Neuronal stem cell (in vitro differentiated cells): ENCODE data around the gene ZNF827.

Experiments used
- DNase-seq: peaks from one replicate; pipeline ENCODE4 v3.0.0-alpha.2; 2013; ENCODE audit warnings: low spot score
- H2AFZ ChIP-seq: one replicate; pipeline ENCODE4 v1.6.1; 2013; ENCODE audit warnings: mild to moderate bottlenecking, low read length, inconsistent platforms
- H2AK5ac ChIP-seq: 2 replicates; pipeline ENCODE4 v1.6.1; 2013; ENCODE audit warnings: low read depth, mild to moderate bottlenecking, inconsistent platforms, low read length, moderate library complexity, mixed read lengths
- H2BK120ac ChIP-seq: 2 replicates; pipeline ENCODE4 v1.6.1; 2013; ENCODE audit warnings: low read depth, mild to moderate bottlenecking, inconsistent platforms, low read length, moderate library complexity, mixed read lengths
- H2BK12ac ChIP-seq: one replicate; pipeline ENCODE4 v1.6.1; 2013; ENCODE audit warnings: low read length, inconsistent platforms
- H2BK15ac ChIP-seq: 2 replicates; pipeline ENCODE4 v1.6.1; 2013; ENCODE audit warnings: mild to moderate bottlenecking, low read length, inconsistent platforms, mixed read lengths
- H2BK5ac ChIP-seq: one replicate; pipeline ENCODE4 v1.6.1; 2013; ENCODE audit warnings: inconsistent platforms, mild to moderate bottlenecking, low read length, moderate library complexity
- H3K14ac ChIP-seq: one replicate; pipeline ENCODE4 v1.6.1; 2013; ENCODE audit warnings: low read length, inconsistent platforms
- H3K18ac ChIP-seq: 2 replicates; pipeline ENCODE4 v1.6.1; 2013; ENCODE audit warnings: low read length, inconsistent platforms
- H3K23ac ChIP-seq: 2 replicates; pipeline ENCODE4 v1.6.1; 2013; ENCODE audit warnings: low read depth, mild to moderate bottlenecking, mixed read lengths, low read length, inconsistent platforms; ENCODE audit not compliant: poor library complexity
- H3K27ac ChIP-seq: replicated peaks from 3 replicates; pipeline ENCODE4 v1.5.1; 2013; ENCODE audit warnings: low read length, inconsistent platforms
- H3K27me3 ChIP-seq, 3 experiments: 2 replicates each; pipeline ENCODE4 v1.6.1; 2013; ENCODE audit warnings: low read length in 3 of 3, mild to moderate bottlenecking in 2 of 3, inconsistent platforms in 1 of 3, low read depth in 1 of 3, mixed read lengths in 1 of 3, moderate library complexity in 1 of 3; ENCODE audit not compliant: control insufficient read depth in 3 of 3, insufficient read depth in 3 of 3
- H3K36me3 ChIP-seq, 2 donors: replicated peaks in 1 of 2; 2 replicates each; pipeline ENCODE4 v1.6.1; 2013; ENCODE audit warnings: low read length in 2 of 2; ENCODE audit not compliant: control insufficient read depth in 2 of 2, insufficient read depth in 2 of 2
- H3K4ac ChIP-seq: 2 replicates; pipeline ENCODE4 v1.6.1; 2013; ENCODE audit warnings: inconsistent platforms, mild to moderate bottlenecking, low read length, moderate library complexity
- H3K4me1 ChIP-seq, 2 donors: 1 replicate in 1 of 2; 2 replicates in 1 of 2; pipeline ENCODE4 v1.6.1; 2013; ENCODE audit warnings: low read length in 2 of 2, low read depth in 1 of 2; ENCODE audit not compliant: control insufficient read depth in 2 of 2, insufficient read depth in 1 of 2
- H3K4me2 ChIP-seq: one replicate; pipeline ENCODE4 v1.6.1; 2013; ENCODE audit warnings: mild to moderate bottlenecking, low read length, inconsistent platforms; ENCODE audit not compliant: insufficient read depth, poor library complexity, severe bottlenecking
- H3K4me3 ChIP-seq, 2 donors: 2 replicates each; pipeline ENCODE4 v1.5.1; 2013; ENCODE audit warnings: low read length in 2 of 2, mild to moderate bottlenecking in 2 of 2, inconsistent platforms in 1 of 2, moderate library complexity in 1 of 2
- H3K79me1 ChIP-seq: one replicate; pipeline ENCODE4 v1.6.1; 2013; ENCODE audit warnings: low read depth, mild to moderate bottlenecking, inconsistent platforms, low read length, moderate library complexity
- H3K9ac ChIP-seq: one replicate; pipeline ENCODE4 v1.6.1; 2013; ENCODE audit warnings: mild to moderate bottlenecking, low read depth, low read length, inconsistent platforms; ENCODE audit not compliant: poor library complexity
- H3K9me3 ChIP-seq, 2 donors: replicated peaks in 1 of 2; 2 replicates each; pipeline versions ENCODE3 to v1.6.1; 2013; ENCODE audit warnings: low read length in 2 of 2, mild to moderate bottlenecking in 2 of 2, inconsistent platforms in 1 of 2, low read depth in 1 of 2, mixed read lengths in 1 of 2, moderate library complexity in 1 of 2; ENCODE audit not compliant: control insufficient read depth in 2 of 2, insufficient read depth in 1 of 2
- H4K8ac ChIP-seq: one replicate; pipeline ENCODE4 v1.6.1; 2013; ENCODE audit warnings: low read depth, mild to moderate bottlenecking, inconsistent platforms, low read length, moderate library complexity
- H4K91ac ChIP-seq: one replicate; pipeline ENCODE4 v1.6.1; 2013; ENCODE audit warnings: low read length, low read depth, mild to moderate bottlenecking, inconsistent platforms; ENCODE audit not compliant: poor library complexity
- WGBS, 2 donors: extraction: QIAGEN DNeasy Blood & Tissue Kit; methylation state at CpG; one replicate each; pipeline ENCODE4 v1.1.7; 2013; ENCODE audit warnings: missing lambda C conversion rate in 2 of 2, mixed read lengths in 1 of 2; ENCODE audit not compliant: insufficient read length in 2 of 2, insufficient replicate concordance in 1 of 2; ENCODE audit errors: extremely low coverage in 2 of 2; 5-methylcytosine and 5-hydroxymethylcytosine counted together

Gene ZNF827

GRCh38 chr4:145865274-145865941, 73.2 kb downstream of the ZNF827 start:
- DNase-seq, result no peak
- H3K18ac ChIP-seq, result no peak overlapping the region
- no peak overlapping the region for H4K91ac ChIP-seq
- H3K4me3 ChIP-seq, result no peak overlapping the region
- H2AK5ac ChIP-seq, result no peak overlapping the region
- no peak overlapping the region for H3K4ac ChIP-seq
- no peaks in the 10 kb centered on the region for H3K79me1 ChIP-seq
- H4K8ac ChIP-seq, result no peak overlapping the region
- no peak overlapping the region for H3K9ac ChIP-seq
- no peak overlapping the region for H3K4me2 ChIP-seq
- H3K9me3 ChIP-seq, result no peaks in the 10 kb centered on the region
- H3K27me3 ChIP-seq, result no peaks in the 10 kb centered on the region
- WGBS, 2 donors, result no CpG with 5 or more reads among the region's 5 CpGs
- no peak overlapping the region for H2BK12ac ChIP-seq
- H3K36me3 ChIP-seq, result peaks cover 1 to 72% of the 10 kb centered on the region in 2 donors
- no peak overlapping the region for H2BK120ac ChIP-seq
- H3K4me1 ChIP-seq, result peaks cover 0 to 4% of the 10 kb centered on the region in 2 donors
- H3K23ac ChIP-seq, result no peak overlapping the region
- no peak overlapping the region for H3K14ac ChIP-seq
- H2AFZ ChIP-seq, result no peak overlapping the region
- no peak overlapping the region for H3K27ac ChIP-seq
- no peak overlapping the region for H2BK15ac ChIP-seq
- H2BK5ac ChIP-seq, result no peak overlapping the region

GRCh38 chr4:145863191-145863590, 75.4 kb downstream of the ZNF827 start:
- Histone ChIP-seq H3K9me3 (no peaks in the 10 kb centered on the region), H3K4ac (no peak overlapping the region), H2BK15ac (no peak overlapping the region), H4K8ac (no peak overlapping the region), H3K79me1 (no peaks in the 10 kb centered on the region), H3K27me3 (no peaks in the 10 kb centered on the region), H2AK5ac (no peak overlapping the region), H3K9ac (no peak overlapping the region), H3K4me1 (peaks cover 0 to 4% of the 10 kb centered on the region in 2 donors), H4K91ac (no peak overlapping the region), H3K27ac (no peak overlapping the region), H3K4me2 (no peak overlapping the region), H2BK120ac (no peak overlapping the region), H3K4me3 (no peak overlapping the region), H3K36me3 (peaks cover 1 to 73% of the 10 kb centered on the region in 2 donors), H2BK12ac (no peak overlapping the region), H3K18ac (no peak overlapping the region), H2AFZ (no peak overlapping the region), H3K23ac (no peak overlapping the region), H2BK5ac (no peak overlapping the region), H3K14ac (no peak overlapping the region)
- no CpG with 5 or more reads among the region's 2 CpGs for WGBS, 2 donors
- no peak for DNase-seq

GRCh38 chr4:145861336-145862318, 77.0 kb downstream of the ZNF827 start:
- no peaks in the 10 kb centered on the region for H3K9me3 ChIP-seq
- no peaks in the 10 kb centered on the region for H3K79me1 ChIP-seq
- H2BK15ac ChIP-seq, result no peak overlapping the region
- H3K4me1 ChIP-seq, result peaks cover 0 to 4% of the 10 kb centered on the region in 2 donors
- no peak overlapping the region for H3K14ac ChIP-seq
- no peak overlapping the region for H2BK12ac ChIP-seq
- no peak for DNase-seq
- H4K91ac ChIP-seq, result no peak overlapping the region
- H3K18ac ChIP-seq, result no peak overlapping the region
- no peak overlapping the region for H2BK5ac ChIP-seq
- no peak overlapping the region for H3K9ac ChIP-seq
- no peak overlapping the region for H3K4me3 ChIP-seq
- H2AFZ ChIP-seq, result no peak overlapping the region
- WGBS, 2 donors, result no CpG with 5 or more reads among the region's 16 CpGs
- H3K4ac ChIP-seq, result no peak overlapping the region
- H4K8ac ChIP-seq, result no peak overlapping the region
- H3K27me3 ChIP-seq, result no peaks in the 10 kb centered on the region
- no peak overlapping the region for H2BK120ac ChIP-seq
- H2AK5ac ChIP-seq, result no peak overlapping the region
- H3K36me3 ChIP-seq, result peaks cover 0 to 67% of the 10 kb centered on the region in 2 donors
- no peak overlapping the region for H3K4me2 ChIP-seq
- no peak overlapping the region for H3K27ac ChIP-seq
- H3K23ac ChIP-seq, result no peak overlapping the region

GRCh38 chr4:145860897-145861296, 77.7 kb downstream of the ZNF827 start:
- H3K36me3 ChIP-seq, result peaks cover 0 to 60% of the 10 kb centered on the region in 2 donors
- H3K4me2 ChIP-seq, result no peak overlapping the region
- H3K27me3 ChIP-seq, result no peaks in the 10 kb centered on the region
- no peak overlapping the region for H3K4me3 ChIP-seq
- H3K14ac ChIP-seq, result no peak overlapping the region
- H2BK15ac ChIP-seq, result no peak overlapping the region
- no peak overlapping the region for H3K23ac ChIP-seq
- no peaks in the 10 kb centered on the region for H3K79me1 ChIP-seq
- no peak overlapping the region for H4K91ac ChIP-seq
- no peak overlapping the region for H2BK120ac ChIP-seq
- no peak overlapping the region for H4K8ac ChIP-seq
- WGBS, 2 donors, result no CpG with 5 or more reads among the region's 5 CpGs
- peaks cover 0 to 4% of the 10 kb centered on the region in 2 donors for H3K4me1 ChIP-seq
- no peak overlapping the region for H2AK5ac ChIP-seq
- no peak overlapping the region for H3K9ac ChIP-seq
- H2BK12ac ChIP-seq, result no peak overlapping the region
- DNase-seq, result no peak
- H3K4ac ChIP-seq, result no peak overlapping the region
- peak overlapping the region; percentile 8 for H3K18ac ChIP-seq
- H3K9me3 ChIP-seq, result no peaks in the 10 kb centered on the region
- H2BK5ac ChIP-seq, result no peak overlapping the region
- H3K27ac ChIP-seq, result no peak overlapping the region
- H2AFZ ChIP-seq, result no peak overlapping the region
